AG04449 (cell line): Measurements from ENCODE around the gene TRMT44.

ENCODE experiments used
- CTCF ChIA-PET: fragments of 350-600 bp; formaldehyde crosslinking; extraction: SDS; loops from one replicate; lab custom pipeline; 2021; ENCODE audit warnings: antibody characterized with exemption; lab: Yijun Ruan, JAX
- POLR2A ChIA-PET: fragments of 400-600, 350-600 bp; formaldehyde crosslinking; extraction: SDS; loops from one replicate; lab custom pipeline; 2020; ENCODE audit warnings: antibody characterized with exemption, inconsistent platforms; lab: Yijun Ruan, JAX
- DNase-seq: peaks from one replicate; pipeline ENCODE4 v3.0.0-alpha.2; 2010; ENCODE audit warnings: low read depth, low spot score
- H3K4me3 ChIP-seq: 2 replicates; pipeline ENCODE4 v1.5.1; 2011; ENCODE audit warnings: low read depth, mild to moderate bottlenecking, control low read depth, low read length
- CTCF ChIP-seq: IDR thresholded peaks from one replicate; pipeline ENCODE4 v1.5.1; 2011; ENCODE audit warnings: mild to moderate bottlenecking, moderate library complexity, low read length, control low read depth, inconsistent platforms; ENCODE audit not compliant: insufficient read depth; ENCODE audit errors: missing control alignments

The TRMT44 gene

DNA sequence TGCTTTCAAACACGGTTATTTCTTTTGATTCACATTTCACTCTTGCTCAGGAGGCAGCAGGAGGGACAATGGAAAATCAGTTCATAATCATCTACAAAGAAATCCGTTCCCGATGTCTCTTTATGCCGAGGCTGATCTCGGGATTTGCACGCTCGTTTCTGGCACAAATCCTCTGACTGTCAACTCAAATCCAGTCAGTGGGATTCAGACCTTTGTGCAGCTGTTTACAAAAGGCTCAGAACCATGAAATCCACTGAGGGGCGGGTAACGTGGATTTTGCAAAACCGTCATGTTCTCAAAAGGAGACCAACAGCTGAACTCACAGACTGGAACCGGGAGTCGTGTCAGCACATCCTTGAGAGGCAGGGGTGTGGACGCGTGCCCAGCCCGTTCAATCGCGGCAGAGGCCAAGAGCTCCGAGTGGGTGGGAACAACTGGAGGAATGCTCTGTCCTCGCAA, 46.5 kb upstream of the TRMT44 start:
- no peak for TF ChIP-seq CTCF
- CTCF ChIA-PET = interaction anchor here (1.1 to 23.1 kb wide), 5 partner anchors 9 to 217 kb away, joined by 3 to 679 read pairs (median 10); no protein-coding TSS in a partner anchor

GRCh38 chr4:8394806-8395205, 45.8 kb upstream of the TRMT44 start:
- no peak overlapping the region for H3K4me3 ChIP-seq
- no peak for DNase-seq
- ChIA-PET POLR2A (interaction anchor here (0.5 kb wide), 1 partner anchor 19 kb away, joined by 3 read pairs; no protein-coding TSS in a partner anchor), CTCF (interaction anchor here (1.1 to 23.1 kb wide), 4 partner anchors 8 to 152 kb away, joined by 3 to 679 read pairs (median 21); no protein-coding TSS in a partner anchor)
- TF ChIP-seq CTCF = no peak

More for the DNA sequence above, 46.5 kb upstream of the TRMT44 start:
- no peak for DNase-seq
- POLR2A ChIA-PET = interaction anchor here (0.8 to 1.1 kb wide), 2 partner anchors 8 to 1723 kb away, joined by 3 read pairs; partner anchors contain the start of gene WDR1
- no peak overlapping the region for H3K4me3 ChIP-seq

GRCh38 chr4:8395504-8396296, 44.9 kb upstream of the TRMT44 start:
- TF ChIP-seq CTCF = no peak
- POLR2A ChIA-PET = interaction anchor here (0.5 kb wide), 1 partner anchor 20 kb away, joined by 3 read pairs; no protein-coding TSS in a partner anchor
- DNase-seq = no peak
- no peak overlapping the region for H3K4me3 ChIP-seq
- CTCF ChIA-PET = interaction anchor here (1.7 to 23.1 kb wide), 4 partner anchors 10 to 153 kb away, joined by 3 to 679 read pairs (median 9); no protein-coding TSS in a partner anchor

GRCh38 chr4:8396762-8397406, 43.7 kb upstream of the TRMT44 start:
- no peak for DNase-seq
- CTCF ChIA-PET = interaction anchor here (1.7 to 23.1 kb wide), 3 partner anchors 9 to 154 kb away, joined by 3 to 679 read pairs (median 8); no protein-coding TSS in a partner anchor
- TF ChIP-seq CTCF = no peak
- POLR2A ChIA-PET = no interaction called here
- H3K4me3 ChIP-seq = no peak overlapping the region

DNA sequence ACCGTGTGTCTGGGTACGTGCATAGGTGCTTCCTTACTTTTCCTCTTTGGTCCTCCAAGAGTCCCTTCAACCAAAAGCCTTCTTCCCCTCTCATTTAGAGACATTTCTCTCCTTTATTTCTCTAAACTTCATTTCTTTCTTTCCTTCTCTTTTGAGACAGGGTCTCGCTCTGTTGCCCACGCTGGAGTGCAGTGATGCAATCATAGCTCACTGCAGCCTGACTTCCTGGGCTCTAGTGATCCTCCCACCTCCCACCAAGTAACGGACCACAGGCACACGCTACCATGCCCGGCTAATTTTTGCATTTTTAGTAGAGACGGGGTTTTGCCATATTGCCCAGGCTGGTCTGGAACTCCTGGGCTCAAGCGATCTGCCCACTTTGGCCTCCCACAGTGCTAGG, 42.2 kb upstream of the TRMT44 start:
- no peak for TF ChIP-seq CTCF
- POLR2A ChIA-PET = no interaction called here
- CTCF ChIA-PET = interaction anchor here (1.0 to 23.1 kb wide), 3 partner anchors 10 to 156 kb away, joined by 3 to 679 read pairs (median 7); no protein-coding TSS in a partner anchor

More for the DNA sequence above, 42.2 kb upstream of the TRMT44 start:
- DNase-seq = no peak
- no peak overlapping the region for H3K4me3 ChIP-seq
